H1 (cell line): ENCODE results near the gene TBC1D25. TPM values are rescaled to one million over a fixed set of nuclear protein-coding genes. Genes with fewer than 3 reads are reported as not detected.

Experiments
- CTCF ChIA-PET: fragments of 300-600 bp; sonication (Branson Sonifier 250); formaldehyde crosslinking; loops from one replicate; lab custom pipeline; 2021; ENCODE audit not compliant: partially characterized antibody; lab: Charles Lee
- POLR2A ChIA-PET: fragments of 300-600 bp; sonication (Branson Sonifier 250); formaldehyde crosslinking; loops from one replicate; lab custom pipeline; 2021; ENCODE audit warnings: inconsistent platforms; ENCODE audit not compliant: partially characterized antibody; lab: Charles Lee
- DNase-seq, 2 experiments: peaks; one replicate each; pipeline versions ENCODE4 v3.0.0 to v3.0.0-alpha.2; 2010 to 2022; ENCODE audit warnings: low spot score in 2 of 2, low read depth in 1 of 2, mixed read lengths in 1 of 2
- FAIRE-seq: peaks from 2 replicates; lab custom pipeline; 2011; peaks lifted over from hg19 to GRCh38; lab: Jason Lieb, UNC
- H2AFZ ChIP-seq: 2 replicates; pipeline ENCODE4 v1.8.1; 2012; ENCODE audit warnings: low read length, inconsistent platforms
- H2AK5ac ChIP-seq: 2 replicates; pipeline ENCODE4 v1.6.1; 2013; ENCODE audit warnings: low read depth, low read length
- H2BK120ac ChIP-seq: replicated peaks from 2 replicates; pipeline ENCODE3; 2013; ENCODE audit warnings: low read depth, low read length, inconsistent platforms
- H2BK12ac ChIP-seq: 2 replicates; pipeline ENCODE4 v1.6.1; 2013; ENCODE audit warnings: low read depth, low read length
- H2BK15ac ChIP-seq: 2 replicates; pipeline ENCODE4 v1.6.1; 2013; ENCODE audit warnings: low read length
- H2BK20ac ChIP-seq: 2 replicates; pipeline ENCODE4 v1.6.1; 2013; ENCODE audit warnings: low read length
- H2BK5ac ChIP-seq: 2 replicates; pipeline ENCODE4 v1.6.1; 2013; ENCODE audit warnings: low read depth, low read length
- H3K14ac ChIP-seq: 2 replicates; pipeline ENCODE4 v1.6.1; 2013; ENCODE audit warnings: inconsistent platforms; ENCODE audit not compliant: insufficient read length
- H3K18ac ChIP-seq: 2 replicates; pipeline ENCODE4 v1.6.1; 2013; ENCODE audit warnings: low read length; ENCODE audit errors: extremely low read depth
- H3K23ac ChIP-seq: 2 replicates; pipeline ENCODE4 v1.6.1; 2013; ENCODE audit warnings: inconsistent platforms; ENCODE audit not compliant: insufficient read length
- H3K23me2 ChIP-seq: 2 replicates; pipeline ENCODE4 v1.6.1; 2013; ENCODE audit warnings: low read depth, low read length
- H3K27ac ChIP-seq: 2 replicates; pipeline ENCODE4 v1.6.1; 2011; ENCODE audit warnings: low read depth, low read length, inconsistent platforms
- H3K27me3 ChIP-seq, 4 experiments: replicated peaks in 1 of 4; 1 replicate in 1 of 4; 2 replicates in 3 of 4; pipeline versions ENCODE4 v1.6.1 to v1.8.1; 2011 to 2013; ENCODE audit warnings: low read length in 3 of 4, mild to moderate bottlenecking in 3 of 4, inconsistent platforms in 2 of 4, mixed read lengths in 2 of 4, moderate library complexity in 1 of 4; ENCODE audit not compliant: control insufficient read depth in 3 of 4, insufficient read depth in 3 of 4; ENCODE audit errors: extremely low read depth in 1 of 4
- H3K36me3 ChIP-seq, 4 experiments: 2 replicates each; pipeline versions ENCODE4 v1.6.1 to v1.8.1; 2011 to 2013; ENCODE audit warnings: mild to moderate bottlenecking in 4 of 4, low read length in 3 of 4, moderate library complexity in 2 of 4, control low read depth in 1 of 4, inconsistent platforms in 1 of 4; ENCODE audit not compliant: insufficient read depth in 4 of 4, control insufficient read depth in 2 of 4
- H3K4ac ChIP-seq: replicated peaks from 2 replicates; pipeline ENCODE3; 2013; ENCODE audit warnings: low read length, low read depth, mixed read lengths, inconsistent platforms; ENCODE audit not compliant: insufficient read length
- H3K4me1 ChIP-seq, 4 experiments: replicated peaks in 1 of 4; 1 replicate in 1 of 4; 2 replicates in 3 of 4; pipeline versions ENCODE4 v1.6.1 to v1.8.1; 2011 to 2013; ENCODE audit warnings: low read length in 3 of 4, inconsistent platforms in 2 of 4, mixed read lengths in 1 of 4; ENCODE audit not compliant: insufficient read depth in 4 of 4, control insufficient read depth in 3 of 4
- H3K4me2 ChIP-seq, 2 experiments: 2 replicates each; pipeline versions ENCODE4 v1.6.1 to v1.8.1; 2011 to 2013; ENCODE audit warnings: low read depth in 2 of 2, low read length in 2 of 2, control low read depth in 1 of 2, inconsistent platforms in 1 of 2, mild to moderate bottlenecking in 1 of 2; ENCODE audit not compliant: insufficient read depth in 1 of 2
- H3K4me3 ChIP-seq, 4 experiments: fragments of 200-600, 300-600 bp in 1 of 4; sonication (generic), shearing (Covaris generic), sonication (Bioruptor Twin) in 1 of 4; 2 replicates each; pipeline versions ENCODE4 v1.5.1 to v1.8.1; 2011 to 2016; ENCODE audit warnings: low read length in 4 of 4, low read depth in 3 of 4, control low read depth in 2 of 4, inconsistent platforms in 2 of 4, mild to moderate bottlenecking in 2 of 4, mixed read lengths in 1 of 4, moderate library complexity in 1 of 4; ENCODE audit not compliant: insufficient read depth in 2 of 4; ENCODE audit errors: extremely low read depth in 1 of 4
- H3K56ac ChIP-seq: replicated peaks from 2 replicates; pipeline ENCODE3; 2013; ENCODE audit warnings: low read depth, mild to moderate bottlenecking, mixed read lengths, low read length, inconsistent platforms; ENCODE audit not compliant: insufficient read length
- H3K79me1 ChIP-seq: 2 replicates; pipeline ENCODE4 v1.6.1; 2013; ENCODE audit warnings: low read depth, low read length, control low read depth
- H3K79me2 ChIP-seq, 2 experiments: 2 replicates each; pipeline versions ENCODE4 v1.6.1 to v1.8.1; 2012 to 2013; ENCODE audit warnings: low read length in 2 of 2, mild to moderate bottlenecking in 2 of 2, inconsistent platforms in 1 of 2; ENCODE audit not compliant: insufficient read depth in 2 of 2, control insufficient read depth in 1 of 2
- H3K9ac ChIP-seq, 4 experiments: replicated peaks in 1 of 4; 1 replicate in 1 of 4; 2 replicates in 3 of 4; pipeline versions ENCODE4 v1.6.1 to v1.8.1; 2011 to 2013; ENCODE audit warnings: low read depth in 3 of 4, low read length in 3 of 4, control low read depth in 2 of 4, mild to moderate bottlenecking in 2 of 4, moderate library complexity in 2 of 4, inconsistent platforms in 1 of 4; ENCODE audit errors: extremely low read depth in 1 of 4
- H3K9me3 ChIP-seq, 2 experiments: 2 replicates each; pipeline versions ENCODE4 v1.6.1 to v1.8.1; 2012 to 2013; ENCODE audit warnings: mild to moderate bottlenecking in 2 of 2, moderate library complexity in 2 of 2, control low read depth in 1 of 2, inconsistent platforms in 1 of 2, low read depth in 1 of 2, low read length in 1 of 2, mixed read lengths in 1 of 2; ENCODE audit not compliant: insufficient read depth in 2 of 2
- H4K20me1 ChIP-seq, 2 experiments: replicated peaks in 1 of 2; 2 replicates each; pipeline versions ENCODE3 to v1.8.1; 2011 to 2013; ENCODE audit warnings: inconsistent platforms in 2 of 2, low read length in 2 of 2, mild to moderate bottlenecking in 1 of 2; ENCODE audit not compliant: insufficient read depth in 2 of 2, control insufficient read depth in 1 of 2
- H4K5ac ChIP-seq: 2 replicates; pipeline ENCODE4 v1.6.1; 2013; ENCODE audit warnings: low read length, low read depth, mixed read lengths, inconsistent platforms; ENCODE audit not compliant: insufficient read length
- H4K8ac ChIP-seq: 2 replicates; pipeline ENCODE4 v1.8.0; 2013; ENCODE audit warnings: mild to moderate bottlenecking, moderate library complexity, low read length, inconsistent platforms; ENCODE audit not compliant: insufficient read depth; ENCODE audit errors: extremely low read depth
- H4K91ac ChIP-seq: replicated peaks from 2 replicates; pipeline ENCODE3; 2013; ENCODE audit warnings: low read length, mixed read lengths, inconsistent platforms; ENCODE audit not compliant: insufficient read length
- CBX8 ChIP-seq: fragments of 300-800, 300-1000 bp; sonication (generic); IDR thresholded peaks from 2 replicates; pipeline ENCODE4 v1.7.1; 2016; ENCODE audit warnings: low read depth, low read length, borderline replicate concordance
- CHD1 ChIP-seq: IDR thresholded peaks from 2 replicates; pipeline ENCODE4 v1.6.1; 2012; ENCODE audit warnings: low read depth, low read length, improper control_type of control experiment
- CREB1 ChIP-seq: IDR thresholded peaks from 2 replicates; pipeline ENCODE4 v1.6.1; 2012; ENCODE audit warnings: inconsistent platforms
- EP300 ChIP-seq, 2 experiments: IDR thresholded peaks; 1 replicate in 1 of 2; 2 replicates in 1 of 2; pipeline ENCODE4 v1.6.1; 2011 to 2012; ENCODE audit warnings: low read depth in 2 of 2, low read length in 2 of 2, mild to moderate bottlenecking in 2 of 2, borderline replicate concordance in 1 of 2, inconsistent platforms in 1 of 2, moderate library complexity in 1 of 2
- EZH2 ChIP-seq: fragments of 200-600 bp; sonication (generic); IDR thresholded peaks from 2 replicates; pipeline ENCODE4 v1.7.1; 2012; ENCODE audit warnings: low read depth, mild to moderate bottlenecking, moderate library complexity, low read length, inconsistent platforms; ENCODE audit not compliant: severe bottlenecking
- HDAC2 ChIP-seq, 2 experiments: fragments of 300-600 bp in 1 of 2; sonication (generic) in 1 of 2; IDR thresholded peaks; 2 replicates each; pipeline ENCODE4 v1.6.1; 2011 to 2012; ENCODE audit warnings: low read depth in 2 of 2, low read length in 2 of 2, mild to moderate bottlenecking in 2 of 2, moderate library complexity in 2 of 2, borderline replicate concordance in 1 of 2, inconsistent platforms in 1 of 2
- JUND ChIP-seq: IDR thresholded peaks from 2 replicates; pipeline ENCODE4 v1.6.1; 2011; ENCODE audit warnings: mild to moderate bottlenecking, improper control_type of control experiment, low read length
- RXRA ChIP-seq: IDR thresholded peaks from 2 replicates; pipeline ENCODE4 v1.6.1; 2011; ENCODE audit warnings: low read depth, mild to moderate bottlenecking, low read length, moderate library complexity; ENCODE audit not compliant: insufficient read depth
- SIRT6 ChIP-seq: IDR thresholded peaks from one replicate; pipeline ENCODE4 v1.7.1; 2012; ENCODE audit warnings: low read length, inconsistent platforms
- SP4 ChIP-seq: IDR thresholded peaks from 2 replicates; pipeline ENCODE4 v1.6.1; 2012; ENCODE audit warnings: low read length, inconsistent platforms
- SRF ChIP-seq: IDR thresholded peaks from 2 replicates; pipeline ENCODE4 v1.6.1; 2011; ENCODE audit warnings: mild to moderate bottlenecking, low read depth, low read length, moderate library complexity
- YY1 ChIP-seq: IDR thresholded peaks from 2 replicates; pipeline ENCODE4 v1.6.1; 2011; ENCODE audit warnings: low read depth, mild to moderate bottlenecking, low read length
- WGBS, 2 experiments: shearing (Covaris generic) in 1 of 2; methylation state at CpG; one replicate each; pipeline versions ENCODE4 v1.1.6 to v1.1.7; 2013 to 2015; ENCODE audit warnings: low lambda C conversion rate in 2 of 2, mixed read lengths in 2 of 2, inconsistent platforms in 1 of 2, low coverage in 1 of 2, missing lambda C conversion rate in 1 of 2; ENCODE audit not compliant: insufficient replicate concordance in 2 of 2, insufficient coverage in 1 of 2, insufficient read length in 1 of 2; ENCODE audit errors: extremely low coverage in 1 of 2, missing lambda C conversion rate in 1 of 2; 5-methylcytosine and 5-hydroxymethylcytosine counted together
- polyA plus RNA-seq, 7 experiments: library from polyadenylated mRNA; depleted of rRNA in 3 of 7; stranded (reverse) in 5 of 7; unstranded in 2 of 7; fragments of >200 nt in 5 of 7; fragments of 200-250 nt in 2 of 7; gene quantifications; 1 replicate in 5 of 7; 2 replicates in 1 of 7; 4 replicates in 1 of 7; pipeline versions ENCODE4 v1.2.1 to v1.2.3, GENCODE V29; 2011 to 2013; ENCODE audit warnings: missing spikeins in 2 of 7, mixed read lengths in 2 of 7
- total RNA-seq: library from RNA; stranded (reverse); fragmentation: NEBNext Ultra II Directional; extraction: Animal tissue kit (Norgen Biotek cat#: 25700); gene quantifications from 2 replicates; pipeline ENCODE4 v1.2.1, GENCODE V29; 2021

The TBC1D25 gene
- total and polyA plus RNA-seq, 2 of the 8 experiments (the other 6 are each of a cell fraction or from before 2014, with no cell fraction given) = 6.5 to 6.8 TPM

GRCh38 chrX:48589482-48590162 lies 50.1 kb downstream of the TBC1D25 start:
- no peaks in the 10 kb centered on the region for H3K79me2 ChIP-seq
- CTCF ChIA-PET = interaction anchor here (1.4 kb wide), 1 partner anchor 17 kb away, joined by 3 read pairs; no protein-coding TSS in a partner anchor
- no peak overlapping the region for H4K8ac ChIP-seq
- WGBS, 2 experiments = 91% methylated on average over 13 of the region's 13 CpGs; no CpG with 5 or more reads in 1 of the 2 experiments
- H3K23me2 ChIP-seq = no peaks in the 10 kb centered on the region; the same call in 1 of the 2 replicates
- no peak overlapping the region for H3K56ac ChIP-seq
- FAIRE-seq (no peak), DNase-seq (no peak)
- no peaks in the 10 kb centered on the region for H3K9me3 ChIP-seq
- no peak overlapping the region for H2AK5ac ChIP-seq
- H3K23ac ChIP-seq = no peak overlapping the region
- H2BK20ac ChIP-seq = no peak overlapping the region
- H2AFZ ChIP-seq = no peak overlapping the region
- H2BK15ac ChIP-seq = no peak overlapping the region
- H2BK5ac ChIP-seq = no peak overlapping the region
- TF ChIP-seq JUND (no peak), EP300 (IDR thresholded peaks at IDR 0.05; ENCODE audit: borderline replicate concordance in 1 of 2, low read depth in 2 of 2, low read length in 2 of 2) (no peak), YY1 (no peak), EZH2 (no peak), SIRT6 (no peak), RXRA (no peak), CBX8 (no peak), SP4 (no peak), CREB1 (no peak), HDAC2 (IDR thresholded peaks at IDR 0.05; ENCODE audit: borderline replicate concordance in 1 of 2, low read depth in 2 of 2, low read length in 2 of 2) (no peak), SRF (no peak), CHD1 (no peak)
- no peak overlapping the region for H3K27ac ChIP-seq
- H4K20me1 ChIP-seq = no peaks in the 10 kb centered on the region
- H3K27me3 ChIP-seq = no peaks in the 10 kb centered on the region
- no peak overlapping the region for H3K4me2 ChIP-seq
- no peak overlapping the region for H3K4ac ChIP-seq
- H3K9ac ChIP-seq = no peak overlapping the region
- no peak overlapping the region for H3K14ac ChIP-seq
- no peak overlapping the region for H4K91ac ChIP-seq
- H3K18ac ChIP-seq = no peak overlapping the region
- no peak overlapping the region for H2BK12ac ChIP-seq
- no peak overlapping the region for H3K4me3 ChIP-seq
- no peak overlapping the region for H4K5ac ChIP-seq
- H2BK120ac ChIP-seq = no peak overlapping the region
- no peaks in the 10 kb centered on the region for H3K4me1 ChIP-seq
- no peaks in the 10 kb centered on the region for H3K79me1 ChIP-seq
- H3K36me3 ChIP-seq = no peaks in the 10 kb centered on the region; a peak in 1 of 8 replicates
- POLR2A ChIA-PET = interaction anchor here (1.1 to 6.7 kb wide), 4 partner anchors 9 to 330 kb away, joined by 3 to 27 read pairs (median 8); partner anchors contain the start of gene RBM3
